ENCODE measurements around the gene HDDC3. TPM values are rescaled to one million over a fixed set of nuclear protein-coding genes. Genes with fewer than 3 reads are reported as not detected.
"Not testable (repeated sequence)": the region's sequence is repeated elsewhere in the genome, so short reads cannot be mapped to it uniquely, and the experiment has no call there.

Gene HDDC3
- total RNA-seq, 1 experiment from 2014 or later, result 21.6 TPM

DNA sequence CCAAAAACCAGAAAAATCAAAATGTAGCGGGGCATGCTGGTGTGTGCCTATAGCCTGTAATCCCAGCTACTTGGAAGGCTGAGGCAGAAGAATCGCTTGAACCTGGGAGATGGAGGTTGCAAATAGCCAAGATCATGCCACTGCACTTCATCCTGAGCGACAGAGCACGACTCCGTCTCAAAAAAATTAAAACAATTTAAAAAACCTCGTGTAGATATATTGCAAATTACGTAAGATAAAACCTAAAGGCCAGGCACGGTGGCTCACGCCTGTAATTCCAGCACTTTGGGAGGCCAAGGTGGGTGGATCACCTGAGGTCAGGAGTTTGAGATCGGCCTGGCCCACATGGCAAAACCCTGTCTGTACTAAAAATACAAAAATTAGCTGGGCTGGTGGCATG is 5.6 kb downstream of the HDDC3 start:
- H3K27me3 ChIP-seq (replicated peaks; ENCODE audit: control insufficient read depth, insufficient read depth, low read length); H3K4me1 Mint-ChIP-seq (ENCODE audit: low read depth, unreplicated experiment); H3K27me3 Mint-ChIP-seq (ENCODE audit: insufficient read depth, unreplicated experiment); POLR2A ChIA-PET; H3K36me3 ChIP-seq (ENCODE audit: control insufficient read depth, insufficient read depth, low read length); CTCF ChIA-PET; H3K4me3 Mint-ChIP-seq (ENCODE audit: unreplicated experiment); H3K4me3 ChIP-seq (ENCODE audit: low read depth, low read length); H3K27ac Mint-ChIP-seq (ENCODE audit: unreplicated experiment); intact Hi-C loops (cut with micrococcal nuclease; ENCODE audit: unreplicated experiment); BruUV-seq (replicated peaks); DNase-seq; H3K9me3 Mint-ChIP-seq (ENCODE audit: unreplicated experiment); H3K36me3 Mint-ChIP-seq (ENCODE audit: insufficient read depth, unreplicated experiment); H3K9me3 ChIP-seq: not testable (repeated sequence)
- peaks cover 13% of the 10 kb centered on the region for H3K4me1 ChIP-seq

DNA sequence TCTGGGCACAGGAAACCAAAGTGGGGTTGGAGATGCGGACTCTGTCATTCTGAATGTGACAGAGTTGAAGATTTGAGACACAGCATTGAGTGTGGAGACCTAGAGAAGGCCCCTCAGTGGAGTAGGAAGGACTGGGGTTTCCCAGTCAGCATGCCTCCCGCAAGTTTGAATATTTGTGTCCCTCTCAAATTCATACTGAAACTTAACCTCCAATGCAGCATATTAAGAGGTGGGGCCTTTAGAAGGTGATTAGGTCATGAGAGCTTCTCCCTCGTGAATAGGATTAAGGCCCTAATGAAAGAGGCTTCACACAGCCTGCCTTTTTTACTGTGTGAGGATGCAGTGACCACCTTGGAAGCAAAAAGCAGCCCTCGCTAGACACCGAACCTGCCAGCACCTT is 8.0 kb downstream of the HDDC3 start:
- intact Hi-C loops (cut with micrococcal nuclease; ENCODE audit: unreplicated experiment), result no loop called here
- ChIA-PET POLR2A (no interaction called here), CTCF (no interaction called here)
- Mint-ChIP-seq H3K36me3 (ENCODE audit: insufficient read depth, unreplicated experiment) (peaks cover 9% of the 10 kb centered on the region), H3K9me3 (ENCODE audit: unreplicated experiment) (no peaks in the 10 kb centered on the region), H3K27me3 (ENCODE audit: insufficient read depth, unreplicated experiment) (no peaks in the 10 kb centered on the region), H3K4me3 (ENCODE audit: unreplicated experiment) (no peak overlapping the region), H3K27ac (ENCODE audit: unreplicated experiment) (no peak overlapping the region), H3K4me1 (ENCODE audit: low read depth, unreplicated experiment) (no peaks in the 10 kb centered on the region)
- Histone ChIP-seq H3K27me3 (replicated peaks; ENCODE audit: control insufficient read depth, insufficient read depth, low read length) (no peaks in the 10 kb centered on the region), H3K9me3 (no peaks in the 10 kb centered on the region), H3K36me3 (ENCODE audit: control insufficient read depth, insufficient read depth, low read length) (no peaks in the 10 kb centered on the region), H3K4me3 (ENCODE audit: low read depth, low read length) (no peak overlapping the region), H3K4me1 (no peaks in the 10 kb centered on the region)
- no TSS peak for BruUV-seq (replicated peaks)
- DNase-seq, result no peak
- TF ChIP-seq, protein P1, sequence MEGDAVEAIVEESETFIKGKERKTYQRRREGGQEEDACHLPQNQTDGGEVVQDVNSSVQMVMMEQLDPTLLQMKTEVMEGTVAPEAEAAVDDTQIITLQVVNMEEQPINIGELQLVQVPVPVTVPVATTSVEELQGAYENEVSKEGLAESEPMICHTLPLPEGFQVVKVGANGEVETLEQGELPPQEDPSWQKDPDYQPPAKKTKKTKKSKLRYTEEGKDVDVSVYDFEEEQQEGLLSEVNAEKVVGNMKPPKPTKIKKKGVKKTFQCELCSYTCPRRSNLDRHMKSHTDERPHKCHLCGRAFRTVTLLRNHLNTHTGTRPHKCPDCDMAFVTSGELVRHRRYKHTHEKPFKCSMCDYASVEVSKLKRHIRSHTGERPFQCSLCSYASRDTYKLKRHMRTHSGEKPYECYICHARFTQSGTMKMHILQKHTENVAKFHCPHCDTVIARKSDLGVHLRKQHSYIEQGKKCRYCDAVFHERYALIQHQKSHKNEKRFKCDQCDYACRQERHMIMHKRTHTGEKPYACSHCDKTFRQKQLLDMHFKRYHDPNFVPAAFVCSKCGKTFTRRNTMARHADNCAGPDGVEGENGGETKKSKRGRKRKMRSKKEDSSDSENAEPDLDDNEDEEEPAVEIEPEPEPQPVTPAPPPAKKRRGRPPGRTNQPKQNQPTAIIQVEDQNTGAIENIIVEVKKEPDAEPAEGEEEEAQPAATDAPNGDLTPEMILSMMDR (IDR thresholded peaks at IDR 0.05; ENCODE audit: insufficient read depth in 1 of 2, low read depth in 1 of 2, low read length in 1 of 2, severe bottlenecking in 1 of 2, unreplicated experiment in 1 of 2), result no peak

DNA sequence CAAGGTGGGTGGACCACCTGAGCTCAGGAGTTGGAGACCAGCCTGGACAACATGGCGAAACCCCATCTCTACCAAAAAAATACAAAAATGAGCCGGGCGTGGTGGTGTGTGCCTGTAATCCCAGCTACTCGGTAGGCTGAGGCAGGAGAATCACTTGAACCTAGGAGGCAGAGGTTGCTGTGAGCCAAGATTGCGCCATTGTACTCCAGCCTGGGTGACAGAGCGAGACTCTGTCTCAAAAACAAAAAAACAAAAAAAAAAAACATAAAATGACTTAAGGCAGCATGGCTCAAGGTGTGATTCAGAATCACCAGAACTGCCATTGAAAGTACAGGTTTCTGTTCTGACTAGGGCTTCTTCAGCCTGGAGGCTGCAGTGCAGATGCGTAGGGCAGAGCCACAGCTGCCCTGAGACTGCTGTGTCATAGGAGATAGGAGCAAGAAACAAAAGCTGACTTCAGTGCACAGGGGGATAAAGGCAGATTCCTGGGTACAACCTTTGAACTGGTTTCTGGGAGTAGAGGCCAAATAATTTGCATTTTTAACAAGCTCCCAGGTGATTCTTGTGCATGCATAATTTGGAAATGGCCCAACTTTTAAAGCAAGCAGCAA is 9.5 kb downstream of the HDDC3 start:
- H3K36me3 Mint-ChIP-seq (ENCODE audit: insufficient read depth, unreplicated experiment); DNase-seq; BruUV-seq (replicated peaks); H3K27me3 ChIP-seq (replicated peaks; ENCODE audit: control insufficient read depth, insufficient read depth, low read length); H3K27me3 Mint-ChIP-seq (ENCODE audit: insufficient read depth, unreplicated experiment); H3K9me3 ChIP-seq; H3K27ac Mint-ChIP-seq (ENCODE audit: unreplicated experiment); H3K36me3 ChIP-seq (ENCODE audit: control insufficient read depth, insufficient read depth, low read length); H3K9me3 Mint-ChIP-seq (ENCODE audit: unreplicated experiment); intact Hi-C loops (cut with micrococcal nuclease; ENCODE audit: unreplicated experiment); POLR2A ChIA-PET; H3K4me1 ChIP-seq; H3K4me3 ChIP-seq (ENCODE audit: low read depth, low read length); H3K4me3 Mint-ChIP-seq (ENCODE audit: unreplicated experiment); H3K4me1 Mint-ChIP-seq (ENCODE audit: low read depth, unreplicated experiment): not testable (repeated sequence)
- CTCF ChIA-PET, result interaction anchor here (1.1 to 2.5 kb wide), 3 partner anchors 9 to 12 kb away, joined by 3 to 10 read pairs (median 8); partner anchors contain the start of genes HDDC3 and UNC45A

DNA sequence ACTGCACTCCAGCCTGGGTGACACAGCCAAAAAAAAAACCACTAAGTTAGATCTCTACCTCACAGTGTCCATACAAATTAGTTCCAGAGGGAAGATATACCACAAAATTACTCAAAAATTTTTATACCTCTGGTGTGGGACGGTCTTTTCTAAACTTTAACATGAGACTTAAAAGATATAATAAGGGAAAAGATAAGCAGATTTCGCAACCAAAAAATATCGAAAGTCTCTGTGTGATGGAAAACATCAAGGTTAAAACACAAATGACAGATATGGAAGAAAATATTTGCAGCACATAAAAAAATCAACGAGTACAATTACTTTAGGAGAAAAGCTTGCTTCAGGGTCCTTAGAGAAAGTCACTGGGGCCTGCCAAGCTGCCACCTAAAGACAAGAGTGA is 10.5 kb downstream of the HDDC3 start:
- H3K27me3 Mint-ChIP-seq (ENCODE audit: insufficient read depth, unreplicated experiment), result no peaks in the 10 kb centered on the region
- TF ChIP-seq, protein P1 (IDR thresholded peaks at IDR 0.05; ENCODE audit: insufficient read depth in 1 of 2, low read depth in 1 of 2, low read length in 1 of 2, severe bottlenecking in 1 of 2, unreplicated experiment in 1 of 2), result no peak
- no peaks in the 10 kb centered on the region for H3K27me3 ChIP-seq (replicated peaks; ENCODE audit: control insufficient read depth, insufficient read depth, low read length)
- POLR2A ChIA-PET, result no interaction called here
- H3K4me1 Mint-ChIP-seq (ENCODE audit: low read depth, unreplicated experiment), result no peaks in the 10 kb centered on the region
- H3K27ac Mint-ChIP-seq (ENCODE audit: unreplicated experiment), result no peak overlapping the region
- H3K36me3 ChIP-seq (ENCODE audit: control insufficient read depth, insufficient read depth, low read length), result no peaks in the 10 kb centered on the region
- peaks cover 18% of the 10 kb centered on the region for H3K36me3 Mint-ChIP-seq (ENCODE audit: insufficient read depth, unreplicated experiment)
- CTCF ChIA-PET, result interaction anchor here (1.7 to 2.5 kb wide), 2 partner anchors 10 to 13 kb away, joined by 8 to 10 read pairs; partner anchors contain the start of genes HDDC3 and UNC45A
- no peaks in the 10 kb centered on the region for H3K4me1 ChIP-seq
- H3K9me3 Mint-ChIP-seq (ENCODE audit: unreplicated experiment), result no peaks in the 10 kb centered on the region
- no peak for DNase-seq
- no peak overlapping the region for H3K4me3 Mint-ChIP-seq (ENCODE audit: unreplicated experiment)
- intact Hi-C loops (cut with micrococcal nuclease; ENCODE audit: unreplicated experiment), result no loop called here
- no peak overlapping the region for H3K4me3 ChIP-seq (ENCODE audit: low read depth, low read length)
- no peaks in the 10 kb centered on the region for H3K9me3 ChIP-seq
- BruUV-seq (replicated peaks), result no TSS peak
